Activated gamma-delta T cell (primary cell): ENCODE results near the gene KLK7.
"Not testable (repeated sequence)": the region's sequence is repeated elsewhere in the genome, so short reads cannot be mapped to it uniquely, and the experiment has no call there.

Source experiments
- DNase-seq: peaks from one replicate; lab custom pipeline; 2025; lab: John Stamatoyannopoulos, UW

KLK7 gene

GRCh38 chr19:50977626-50978025 lies 6.1 kb downstream of the KLK7 start:
- no peak for DNase-seq

GRCh38 chr19:50975766-50976165 lies 8.0 kb downstream of the KLK7 start:
- DNase-seq = no peak

- DNase-seq = no peak
Observed at GRCh38 chr19:50974702-50975556, 8.8 kb downstream of the KLK7 start.

GRCh38 chr19:50972795-50973376 lies 10.8 kb downstream of the KLK7 start:
- no peak for DNase-seq

- not testable (repeated sequence) for DNase-seq
Observed at GRCh38 chr19:50969810-50970209, 13.9 kb downstream of the KLK7 start.

GRCh38 chr19:50969413-50969760 lies 14.3 kb downstream of the KLK7 start, which contains the start of gene KLK6:
Gene KLK6, minus strand, starts transcription at chr19:50969591. Its CDS starts 1,487 bp downstream, at chr19:50968104.
- no peak for DNase-seq

- no peak for DNase-seq
Observed at GRCh38 chr19:50968716-50969412, 14.9 kb downstream of the KLK7 start.

- DNase-seq = no peak
Observed at GRCh38 chr19:50967929-50968715, 15.6 kb downstream of the KLK7 start.

- no peak for DNase-seq
Observed at GRCh38 chr19:50964266-50964665, 19.5 kb downstream of the KLK7 start.

- no peak for DNase-seq
Observed at GRCh38 chr19:50963381-50963780, 20.3 kb downstream of the KLK7 start.

- DNase-seq = no peak
Observed at GRCh38 chr19:50962245-50962644, 21.5 kb downstream of the KLK7 start.

GRCh38 chr19:50959731-50960500 lies 23.8 kb downstream of the KLK7 start:
- no peak for DNase-seq

- no peak for DNase-seq
Observed at GRCh38 chr19:50957587-50957986, 26.1 kb downstream of the KLK7 start.

GRCh38 chr19:50952910-50953309 lies 30.8 kb downstream of the KLK7 start, which contains the start of gene KLK5:
Gene KLK5, minus strand, starts transcription at chr19:50953038. Its CDS starts 381 bp downstream, at chr19:50952657.
- DNase-seq = no peak

GRCh38 chr19:50949861-50950260 lies 33.9 kb downstream of the KLK7 start:
- no peak for DNase-seq

- no peak for DNase-seq
Observed at GRCh38 chr19:50947123-50947522, 36.6 kb downstream of the KLK7 start.

GRCh38 chr19:50944795-50945194 lies 38.9 kb downstream of the KLK7 start:
- DNase-seq = no peak

GRCh38 chr19:50943074-50943828 lies 40.5 kb downstream of the KLK7 start:
- no peak for DNase-seq

- no peak for DNase-seq
Observed at GRCh38 chr19:50939596-50939995, 44.1 kb downstream of the KLK7 start.

GRCh38 chr19:50933640-50934039 lies 50.1 kb downstream of the KLK7 start:
- no peak for DNase-seq
